ENCODE measurements around the gene CSTF3.

DNA sequence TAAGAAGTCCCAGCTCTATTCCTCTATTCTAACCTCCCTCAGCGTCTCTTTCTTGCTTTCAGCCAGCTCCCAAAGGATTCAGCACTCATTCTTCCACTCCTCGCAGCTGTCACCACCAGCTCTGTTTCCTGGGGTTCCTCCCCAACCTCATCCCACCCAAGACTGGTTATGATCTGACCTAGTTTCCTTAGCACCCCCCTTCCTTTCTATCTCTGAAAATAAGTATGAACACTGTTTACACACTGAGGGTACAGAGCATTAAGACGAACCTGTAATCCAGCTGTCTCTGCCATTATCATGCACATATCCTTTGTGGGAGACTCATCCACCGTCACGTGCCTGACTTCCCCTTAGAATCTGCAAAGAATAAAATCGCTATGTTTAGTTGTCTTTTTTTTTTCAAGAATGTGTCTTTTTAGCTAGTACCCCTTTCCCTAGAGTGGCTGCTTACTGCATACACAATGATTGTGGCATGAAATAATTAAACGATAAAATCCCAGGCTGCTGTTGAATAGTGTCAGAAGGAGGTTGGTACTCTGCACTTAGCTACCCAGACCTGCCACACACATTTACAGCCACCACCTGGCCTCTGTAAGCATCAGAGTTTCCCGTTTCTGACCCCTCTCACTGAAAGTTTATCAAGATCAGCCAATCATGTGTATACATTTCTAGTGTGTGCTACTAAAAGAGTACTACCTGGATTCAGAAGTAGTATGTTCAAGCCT lies 26.9 kb upstream of the CSTF3 start:
- TF ChIP-seq, protein P1, sequence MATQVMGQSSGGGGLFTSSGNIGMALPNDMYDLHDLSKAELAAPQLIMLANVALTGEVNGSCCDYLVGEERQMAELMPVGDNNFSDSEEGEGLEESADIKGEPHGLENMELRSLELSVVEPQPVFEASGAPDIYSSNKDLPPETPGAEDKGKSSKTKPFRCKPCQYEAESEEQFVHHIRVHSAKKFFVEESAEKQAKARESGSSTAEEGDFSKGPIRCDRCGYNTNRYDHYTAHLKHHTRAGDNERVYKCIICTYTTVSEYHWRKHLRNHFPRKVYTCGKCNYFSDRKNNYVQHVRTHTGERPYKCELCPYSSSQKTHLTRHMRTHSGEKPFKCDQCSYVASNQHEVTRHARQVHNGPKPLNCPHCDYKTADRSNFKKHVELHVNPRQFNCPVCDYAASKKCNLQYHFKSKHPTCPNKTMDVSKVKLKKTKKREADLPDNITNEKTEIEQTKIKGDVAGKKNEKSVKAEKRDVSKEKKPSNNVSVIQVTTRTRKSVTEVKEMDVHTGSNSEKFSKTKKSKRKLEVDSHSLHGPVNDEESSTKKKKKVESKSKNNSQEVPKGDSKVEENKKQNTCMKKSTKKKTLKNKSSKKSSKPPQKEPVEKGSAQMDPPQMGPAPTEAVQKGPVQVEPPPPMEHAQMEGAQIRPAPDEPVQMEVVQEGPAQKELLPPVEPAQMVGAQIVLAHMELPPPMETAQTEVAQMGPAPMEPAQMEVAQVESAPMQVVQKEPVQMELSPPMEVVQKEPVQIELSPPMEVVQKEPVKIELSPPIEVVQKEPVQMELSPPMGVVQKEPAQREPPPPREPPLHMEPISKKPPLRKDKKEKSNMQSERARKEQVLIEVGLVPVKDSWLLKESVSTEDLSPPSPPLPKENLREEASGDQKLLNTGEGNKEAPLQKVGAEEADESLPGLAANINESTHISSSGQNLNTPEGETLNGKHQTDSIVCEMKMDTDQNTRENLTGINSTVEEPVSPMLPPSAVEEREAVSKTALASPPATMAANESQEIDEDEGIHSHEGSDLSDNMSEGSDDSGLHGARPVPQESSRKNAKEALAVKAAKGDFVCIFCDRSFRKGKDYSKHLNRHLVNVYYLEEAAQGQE (IDR thresholded peaks at IDR 0.05; ENCODE audit: insufficient read depth in 1 of 2, low read depth in 2 of 2, low read length in 2 of 2) = no peak
- TF ChIP-seq POLR2AphosphoS5 (IDR thresholded peaks at IDR 0.05; ENCODE audit: low read depth, low read length) = no peak
- no peak for TF ChIP-seq TAF1 (IDR thresholded peaks at IDR 0.05; ENCODE audit: borderline replicate concordance, insufficient read depth, low read length)
- no peak for TF ChIP-seq SIN3A (IDR thresholded peaks at IDR 0.05; ENCODE audit: borderline replicate concordance, insufficient read depth, low read length)
- no peak for TF ChIP-seq FOXP2 (optimal IDR thresholded peaks at IDR 0.05; ENCODE audit: borderline replicate concordance, extremely low read depth, extremely low read length, insufficient read depth)

Measured in PFSK-1 (cell line).